ENCODE measurements around the gene SAG.
A peak's percentile ranks its signal among the peaks of the same experiment; 100 is the strongest.

Gene SAG

DNA sequence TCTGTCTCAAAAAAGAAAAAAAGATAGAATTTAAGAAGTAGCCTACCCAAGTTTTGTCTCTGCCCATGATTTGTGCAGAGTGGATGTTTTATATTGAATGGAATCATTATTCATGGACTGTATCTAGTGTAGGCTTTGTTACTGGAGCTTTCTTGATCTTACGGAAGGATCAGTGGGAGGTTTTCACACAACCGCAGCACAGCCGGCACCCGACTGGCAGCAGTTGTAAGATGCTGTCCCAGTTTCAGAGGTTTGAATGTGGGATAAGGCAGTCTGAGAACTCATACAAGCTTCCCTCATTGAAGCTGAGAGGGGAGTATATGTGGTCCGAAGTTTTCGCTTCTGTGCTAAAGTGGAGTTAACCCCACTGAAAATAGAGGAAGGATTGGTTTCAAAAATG is 19.7 kb upstream of the SAG start:
- H3K27ac ChIP-seq, result peak overlapping the region; percentile 99
- TF ChIP-seq, protein P1, sequence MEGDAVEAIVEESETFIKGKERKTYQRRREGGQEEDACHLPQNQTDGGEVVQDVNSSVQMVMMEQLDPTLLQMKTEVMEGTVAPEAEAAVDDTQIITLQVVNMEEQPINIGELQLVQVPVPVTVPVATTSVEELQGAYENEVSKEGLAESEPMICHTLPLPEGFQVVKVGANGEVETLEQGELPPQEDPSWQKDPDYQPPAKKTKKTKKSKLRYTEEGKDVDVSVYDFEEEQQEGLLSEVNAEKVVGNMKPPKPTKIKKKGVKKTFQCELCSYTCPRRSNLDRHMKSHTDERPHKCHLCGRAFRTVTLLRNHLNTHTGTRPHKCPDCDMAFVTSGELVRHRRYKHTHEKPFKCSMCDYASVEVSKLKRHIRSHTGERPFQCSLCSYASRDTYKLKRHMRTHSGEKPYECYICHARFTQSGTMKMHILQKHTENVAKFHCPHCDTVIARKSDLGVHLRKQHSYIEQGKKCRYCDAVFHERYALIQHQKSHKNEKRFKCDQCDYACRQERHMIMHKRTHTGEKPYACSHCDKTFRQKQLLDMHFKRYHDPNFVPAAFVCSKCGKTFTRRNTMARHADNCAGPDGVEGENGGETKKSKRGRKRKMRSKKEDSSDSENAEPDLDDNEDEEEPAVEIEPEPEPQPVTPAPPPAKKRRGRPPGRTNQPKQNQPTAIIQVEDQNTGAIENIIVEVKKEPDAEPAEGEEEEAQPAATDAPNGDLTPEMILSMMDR (conservative IDR thresholded peaks at IDR 0.05), result no peak

DNA sequence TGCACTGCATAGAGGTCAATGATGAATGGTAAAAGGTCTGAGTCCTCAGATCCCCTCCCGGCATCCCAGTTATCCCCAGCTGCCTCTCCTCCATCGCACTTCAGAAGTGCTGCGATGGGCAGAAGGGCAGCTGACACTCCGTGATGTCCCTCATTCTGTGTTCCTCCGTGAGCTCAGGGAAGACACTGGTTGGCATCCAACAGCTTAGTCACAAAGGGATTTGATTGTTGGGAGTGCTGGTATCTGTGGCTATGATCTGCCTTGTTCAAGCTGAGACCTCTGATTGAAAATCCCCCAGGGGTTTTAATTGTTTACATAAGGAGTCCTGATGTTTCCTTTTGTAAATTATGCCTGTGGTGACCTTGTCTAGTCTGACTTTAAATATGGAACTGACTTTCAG is 19.0 kb upstream of the SAG start:
- TF ChIP-seq, protein P1 (conservative IDR thresholded peaks at IDR 0.05), result no peak
- H3K27ac ChIP-seq, result peak overlapping the region; percentile 99

DNA sequence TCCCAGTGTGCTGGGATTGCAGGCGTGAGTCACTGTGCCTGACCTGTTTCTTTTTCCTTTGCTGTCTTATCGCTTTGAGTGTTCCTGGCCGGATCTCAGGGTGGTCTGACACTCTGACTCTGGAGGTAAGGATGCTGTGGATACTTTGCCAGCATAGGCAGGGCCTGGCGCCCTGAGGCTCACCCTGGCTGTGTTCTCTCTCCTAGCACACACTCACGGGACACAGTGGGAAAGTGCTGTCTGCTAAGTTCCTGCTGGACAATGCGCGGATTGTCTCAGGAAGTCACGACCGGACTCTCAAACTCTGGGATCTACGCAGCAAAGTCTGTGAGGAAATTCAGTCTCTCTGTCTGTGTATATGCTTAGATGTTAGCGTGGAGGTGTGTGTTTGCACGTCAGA is 18.0 kb upstream of the SAG start:
- TF ChIP-seq, protein P1 (conservative IDR thresholded peaks at IDR 0.05), result no peak
- H3K27ac ChIP-seq, result peak overlapping the region; percentile 99

DNA sequence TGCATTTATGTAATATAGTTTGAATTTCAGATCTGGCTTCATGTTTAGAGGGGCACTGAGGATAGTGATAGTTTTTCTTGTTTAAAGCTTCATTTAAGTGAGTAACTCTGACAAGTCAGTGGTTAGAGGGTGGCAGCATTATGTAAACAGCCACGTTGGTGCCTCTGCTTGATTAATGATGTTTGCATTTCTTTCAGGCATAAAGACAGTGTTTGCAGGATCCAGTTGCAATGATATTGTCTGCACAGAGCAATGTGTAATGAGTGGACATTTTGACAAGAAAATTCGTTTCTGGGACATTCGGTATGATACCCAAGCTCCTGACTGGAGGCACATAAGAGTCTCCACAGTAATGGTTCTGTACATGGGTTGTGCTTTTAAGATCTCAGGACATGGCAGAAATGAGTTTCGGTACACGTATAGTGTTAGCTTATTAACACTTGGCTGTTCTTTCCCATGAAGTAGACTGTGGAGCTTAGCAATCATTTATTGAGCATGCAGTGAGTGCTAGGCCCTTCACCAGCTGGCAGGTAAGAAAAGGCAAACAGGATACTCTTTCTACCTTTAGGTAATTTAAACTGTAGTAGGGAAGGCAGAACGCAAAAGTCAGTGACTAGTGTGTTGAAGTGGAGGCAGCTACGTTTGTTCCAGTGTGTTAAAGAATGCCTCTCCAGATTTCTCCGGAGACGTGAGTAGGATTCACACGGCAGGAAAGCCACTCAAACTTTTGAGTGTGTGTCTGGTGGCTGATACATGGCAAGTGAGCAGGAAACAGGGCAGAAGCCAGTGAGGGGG is 17.4 kb upstream of the SAG start:
- peak overlapping the region; percentile 99 for H3K27ac ChIP-seq
- TF ChIP-seq, protein P1 (conservative IDR thresholded peaks at IDR 0.05), result no peak

DNA sequence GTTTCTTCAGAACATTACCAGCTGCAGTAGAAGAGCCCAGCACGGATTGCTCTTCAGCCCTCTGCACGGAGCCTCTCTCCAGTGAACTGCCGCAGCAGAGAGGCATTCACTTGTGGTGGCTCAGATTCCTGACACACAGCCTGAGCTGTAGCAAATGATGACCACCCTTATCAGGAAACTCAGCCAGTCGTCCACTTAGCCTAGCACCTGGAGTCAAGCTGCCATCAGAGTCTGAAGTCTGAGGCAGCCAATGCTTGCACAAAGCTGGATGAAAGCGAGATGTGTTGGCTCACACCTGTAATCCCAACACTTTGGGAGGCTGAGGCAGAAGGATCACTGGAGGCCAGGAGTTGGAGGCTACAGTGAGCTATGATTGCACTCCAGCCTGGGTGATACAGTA is 11.7 kb upstream of the SAG start:
- TF ChIP-seq, protein P1 (conservative IDR thresholded peaks at IDR 0.05), result no peak
- no peak overlapping the region for H3K27ac ChIP-seq

DNA sequence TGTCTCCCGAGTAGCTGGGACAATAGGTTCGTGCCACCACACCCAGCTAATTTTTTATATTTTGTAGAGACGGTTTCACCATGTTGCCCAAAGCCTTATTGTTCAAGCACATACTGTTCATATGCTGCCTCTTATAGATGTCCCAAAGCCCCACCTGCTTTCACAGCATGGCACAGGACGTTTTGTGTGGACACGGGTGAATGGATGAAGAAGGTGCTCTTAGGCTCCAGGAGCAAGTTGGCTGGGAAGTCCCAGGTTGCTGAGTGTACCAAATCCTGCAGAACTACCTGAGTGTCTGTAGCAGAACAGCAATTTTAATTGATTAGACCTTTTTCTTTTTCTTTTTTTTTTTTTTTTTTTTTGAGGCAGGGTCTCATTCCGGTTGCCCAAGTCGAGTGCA is 10.5 kb upstream of the SAG start:
- H3K27ac ChIP-seq, result no peak overlapping the region
- TF ChIP-seq, protein P1 (conservative IDR thresholded peaks at IDR 0.05), result no peak

DNA sequence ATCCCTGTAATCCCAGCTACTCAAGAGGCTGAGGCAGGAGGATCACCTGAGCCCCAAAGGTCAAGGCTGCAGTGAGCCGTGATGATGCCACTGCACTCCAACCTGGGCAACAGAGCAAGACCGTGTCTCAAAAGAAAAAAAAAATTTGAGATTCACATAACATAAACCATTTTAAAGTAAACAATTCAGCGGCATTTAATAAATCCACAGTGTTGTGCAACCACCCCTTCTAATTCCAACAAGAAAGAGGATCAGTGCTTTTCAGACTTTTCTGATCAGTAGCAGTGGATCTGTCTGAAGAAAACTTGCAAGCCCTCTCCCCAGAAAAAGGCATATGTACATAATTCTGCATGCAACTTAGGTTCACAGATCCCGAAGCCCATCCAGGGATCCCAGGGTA is 7.2 kb upstream of the SAG start:
- H3K27ac ChIP-seq, result no peak overlapping the region
- TF ChIP-seq, protein P1 (conservative IDR thresholded peaks at IDR 0.05), result no peak

All from VCaP (cell line).